Left cardiac atrium (tissue), 4 donors: ENCODE results near the gene ITGAV. TPM values are rescaled to one million over a fixed set of nuclear protein-coding genes. Genes with fewer than 3 reads are reported as not detected.

Experiments used
- ATAC-seq, 2 donors: fragments of 200-7000 bp; cut with Tn5 transposase; one replicate each; pipeline ENCODE4 v1.9.1; 2020; ENCODE audit warnings: mild to moderate bottlenecking in 2 of 2, moderate library complexity in 2 of 2
- DNase-seq: peaks from one replicate; pipeline ENCODE4 v3.0.0-alpha.2; 2020
- intact Hi-C, 2 donors: fragments of 100-400 bp; cut with DNase I; formaldehyde crosslinking; loops; one replicate each; pipeline versions ENCODE4 v1.14.1 to v1.15.1; 2022 to 2023
- total RNA-seq, 2 donors: library from RNA; stranded (reverse); fragmentation: NEBNext Ultra II Directional; extraction: Animal tissue kit (Norgen Biotek cat#: 25700); gene quantifications; one replicate each; pipeline ENCODE4 v1.2.1, GENCODE V29; 2021
- donor health status: DM: no; HTN: yes; CAD: no.
- donor health status: DM: no; HTN: yes; CAD: no; lungs with severe emphysema.
- donor health status: DM: yes; HTN: yes; CAD: no.
- donor health status: Dilated cardiomyopathy.

Gene ITGAV
- total RNA-seq, 2 donors from 2014 or later: 83.3 to 140 TPM

- DNase-seq (no peak), ATAC-seq (no peak)
- intact Hi-C loops: no loop called here
These were observed 19.3 kb upstream of the ITGAV start for GRCh38 chr2:186570604-186571003.

- DNase-seq (no peak), ATAC-seq (no peak)
- intact Hi-C loops: no loop called here
These were observed 17.2 kb upstream of the ITGAV start for GRCh38 chr2:186572705-186573104.

DNA sequence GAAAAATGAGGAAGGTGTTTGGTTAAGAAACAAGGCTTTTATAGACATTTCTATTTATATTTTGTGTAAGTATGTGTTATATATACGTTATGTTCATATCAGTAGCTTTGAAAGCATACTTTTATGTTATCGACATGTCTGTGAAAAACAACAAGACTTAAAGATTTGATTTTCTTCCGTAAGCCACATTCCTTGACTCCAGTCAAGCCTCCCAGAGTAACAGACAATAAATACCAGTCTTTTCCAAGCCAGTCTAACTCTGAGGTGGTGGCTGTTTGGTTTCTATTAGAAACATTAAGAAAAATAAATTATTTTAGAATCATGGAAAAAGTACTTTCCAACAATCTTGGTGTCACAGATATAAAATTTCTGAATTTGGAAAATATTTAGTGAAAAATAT lies 16.3 kb upstream of the ITGAV start:
- ATAC-seq (no peak), DNase-seq (no peak)
- intact Hi-C loops: no loop called here

- ATAC-seq: peak; percentile 94 to 99
- intact Hi-C loops: no loop called here
- DNase-seq: peak; percentile 53
These were observed 14.6 kb upstream of the ITGAV start for GRCh38 chr2:186575302-186575701.

DNA sequence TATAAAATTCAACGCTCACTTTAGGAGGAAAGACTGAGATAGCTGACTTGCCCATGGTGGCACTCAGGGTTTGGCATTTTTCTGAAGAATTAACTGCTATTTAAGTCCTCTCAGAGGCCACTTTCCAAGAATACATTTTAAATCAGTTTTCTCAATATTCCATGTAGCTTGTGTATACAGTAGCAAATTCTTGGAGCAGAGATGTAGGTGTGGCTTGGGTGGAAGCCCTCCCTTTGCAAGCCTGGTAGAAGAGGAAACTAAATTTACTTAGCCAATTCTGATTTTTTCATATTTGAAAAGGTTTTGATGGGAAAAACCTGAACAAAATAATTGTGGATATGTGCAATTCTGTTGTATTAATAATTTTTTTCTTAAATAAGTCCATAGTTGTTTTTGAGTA lies 14.0 kb upstream of the ITGAV start:
- DNase-seq (no peak), ATAC-seq (no peak)
- intact Hi-C loops: no loop called here

- DNase-seq (no peak), ATAC-seq (peak in 1 of 2 donors; percentile 37)
- intact Hi-C loops: no loop called here
These were observed 13.2 kb upstream of the ITGAV start for GRCh38 chr2:186576614-186577013.

- intact Hi-C loops: loop anchor here in 1 of 2 donors (10.0 kb wide), 1 partner anchor 58 kb away; no protein-coding TSS in a partner anchor
- ATAC-seq (no peak), DNase-seq (no peak)
These were observed 7.2 kb upstream of the ITGAV start for GRCh38 chr2:186582698-186583097.

DNA sequence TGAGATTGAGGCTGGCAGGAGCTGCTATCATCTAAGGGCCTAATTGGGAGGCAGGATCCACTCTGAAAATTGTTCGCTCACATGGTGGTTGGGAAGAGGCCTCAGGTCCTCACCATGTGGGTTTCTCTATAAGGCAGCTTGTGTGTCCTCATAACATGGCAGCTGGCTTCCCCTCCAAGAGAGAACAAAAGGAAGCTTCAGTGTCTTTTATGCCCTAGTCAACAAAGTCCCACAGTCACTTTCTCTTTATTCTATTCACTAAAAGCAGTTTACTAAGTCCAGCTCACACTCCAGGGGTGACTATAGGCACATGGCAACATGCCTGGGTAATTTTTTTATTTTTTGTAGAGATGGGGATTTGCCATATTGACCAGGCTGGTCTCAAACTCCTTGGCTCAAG lies 5.8 kb upstream of the ITGAV start:
- no peak for ATAC-seq
- no peak for DNase-seq
- intact Hi-C loops: loop anchor here in 1 of 2 donors (10.0 kb wide), 1 partner anchor 59 kb away; no protein-coding TSS in a partner anchor

DNA sequence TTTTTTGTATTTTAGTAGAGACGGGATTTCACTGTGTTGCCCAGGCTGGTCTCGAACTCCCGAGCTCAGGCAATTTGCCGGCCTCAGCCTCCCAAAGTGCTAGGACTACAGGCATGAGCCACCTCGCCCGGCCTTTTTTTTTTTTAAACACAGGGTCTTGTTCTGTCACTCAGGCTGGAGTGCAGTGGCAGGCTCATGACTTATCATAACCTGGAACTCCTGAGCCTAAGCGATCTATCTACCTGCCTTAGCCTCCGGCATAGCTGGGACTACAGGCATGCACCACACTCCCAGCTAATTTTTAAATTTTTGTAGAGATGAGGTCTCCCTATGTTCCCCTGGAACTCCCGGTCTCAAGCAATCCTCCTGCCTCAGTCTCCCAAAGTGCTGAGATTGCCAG lies 1.4 kb upstream of the ITGAV start:
- ATAC-seq (no peak), DNase-seq (no peak)
- intact Hi-C loops: loop anchor here in 1 of 2 donors (10.0 kb wide), 1 partner anchor 64 kb away; no protein-coding TSS in a partner anchor

- ATAC-seq: no peak
- DNase-seq: no peak
These were observed 780 bp upstream of the ITGAV start for GRCh38 chr2:186588940-186589611.

GRCh38 chr2:186590350-186590758 lies 498 bp downstream of the ITGAV start:
- intact Hi-C loops: no loop called here
- DNase-seq: no peak
- ATAC-seq: peak; percentile 36 to 42

More at GRCh38 chr2:186588940-186589611, 780 bp upstream of the ITGAV start:
- intact Hi-C loops: loop anchor here in 1 of 2 donors (10.0 kb wide), 1 partner anchor 64 kb away; no protein-coding TSS in a partner anchor

DNA sequence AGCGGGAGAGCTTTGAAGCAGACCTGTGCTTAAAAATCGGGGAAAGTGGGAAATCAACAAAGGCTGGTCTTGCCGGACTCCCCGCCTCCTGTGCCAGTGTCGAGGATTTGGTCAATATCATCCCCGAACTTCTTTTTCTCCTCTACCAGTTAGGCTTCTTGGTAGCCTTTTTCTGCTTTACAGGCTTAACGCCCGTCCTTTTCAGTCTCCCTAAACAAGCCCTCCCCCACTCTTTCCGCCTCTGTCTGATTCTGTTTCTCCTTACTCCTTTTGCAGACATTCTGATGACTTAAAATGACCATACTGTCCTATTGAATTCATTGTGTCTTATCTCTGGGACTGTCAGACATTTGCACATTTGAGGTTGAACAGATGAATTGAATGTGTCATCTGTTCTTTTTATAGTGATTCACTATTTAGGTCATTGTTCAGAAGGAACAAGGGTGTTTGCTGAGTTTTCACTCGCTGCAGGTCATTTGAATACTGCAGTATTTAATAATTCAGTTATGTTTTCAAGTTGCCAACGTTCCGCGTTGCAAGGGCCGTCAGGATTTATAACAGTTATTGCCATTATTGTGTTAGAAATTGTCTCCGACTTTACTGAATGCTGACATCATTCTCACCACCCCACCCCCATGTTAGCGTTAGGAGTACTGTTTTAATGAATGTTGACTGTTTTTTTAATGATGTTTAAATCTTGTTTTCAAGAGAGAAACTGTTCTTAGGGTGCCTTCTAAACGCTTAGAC lies 1.1 kb downstream of the ITGAV start:
- intact Hi-C loops: no loop called here
- ATAC-seq (peak; percentile 35 to 53), DNase-seq (no peak)

DNA sequence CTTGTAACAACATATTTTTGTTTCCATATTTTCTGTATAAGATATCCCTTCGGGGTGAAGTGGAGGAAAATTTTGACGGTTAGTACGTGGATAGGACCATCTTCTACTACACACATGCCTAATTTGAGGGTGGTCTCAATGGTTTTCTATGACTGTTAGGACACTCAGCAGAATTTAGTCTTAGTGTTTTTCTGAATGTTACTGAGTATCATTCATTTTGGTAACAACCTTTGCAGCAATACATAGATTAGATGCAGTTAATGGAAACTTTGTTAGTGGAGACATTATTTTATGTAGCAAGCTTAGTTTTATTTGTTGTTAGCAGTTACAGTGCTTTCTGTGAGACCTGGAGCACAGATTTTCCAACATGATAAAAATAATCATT lies 1.6 kb downstream of the ITGAV start:
- DNase-seq (no peak), ATAC-seq (no peak)
- intact Hi-C loops: no loop called here

DNA sequence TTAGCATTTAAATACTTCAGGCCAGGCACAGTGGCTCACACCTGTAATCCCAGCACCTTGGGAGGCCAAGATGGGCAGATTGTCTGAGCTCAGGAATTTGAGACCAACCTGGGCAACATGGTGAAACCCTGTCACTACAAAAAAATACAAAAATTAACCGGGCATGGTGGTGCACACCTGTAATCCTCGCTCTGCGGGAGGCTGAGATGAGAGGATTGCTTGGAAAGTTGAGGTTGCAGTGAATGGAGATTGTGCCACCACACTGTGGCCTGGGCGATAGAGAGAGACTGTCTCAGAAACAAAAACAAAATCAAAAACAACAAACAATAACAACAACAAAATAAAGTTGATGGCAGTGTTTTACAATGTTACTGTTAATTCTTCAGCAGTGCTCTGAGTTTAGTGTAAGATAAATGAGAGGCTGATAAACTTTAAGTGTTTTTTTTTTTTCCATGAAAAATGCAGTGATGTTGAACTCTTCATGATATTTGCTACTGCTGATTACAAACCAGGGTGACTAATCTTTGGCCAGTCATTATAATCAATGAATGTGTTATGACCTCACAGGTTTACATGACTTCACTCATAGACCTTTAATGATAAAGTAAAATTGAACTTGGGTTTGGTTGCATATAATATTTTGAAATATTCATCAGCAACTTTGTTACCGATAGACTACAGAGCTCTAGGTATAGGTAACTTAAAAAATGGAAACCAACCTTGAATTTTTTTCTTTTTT lies 2.5 kb downstream of the ITGAV start:
- ATAC-seq: no peak
- no peak for DNase-seq
- intact Hi-C loops: no loop called here

DNA sequence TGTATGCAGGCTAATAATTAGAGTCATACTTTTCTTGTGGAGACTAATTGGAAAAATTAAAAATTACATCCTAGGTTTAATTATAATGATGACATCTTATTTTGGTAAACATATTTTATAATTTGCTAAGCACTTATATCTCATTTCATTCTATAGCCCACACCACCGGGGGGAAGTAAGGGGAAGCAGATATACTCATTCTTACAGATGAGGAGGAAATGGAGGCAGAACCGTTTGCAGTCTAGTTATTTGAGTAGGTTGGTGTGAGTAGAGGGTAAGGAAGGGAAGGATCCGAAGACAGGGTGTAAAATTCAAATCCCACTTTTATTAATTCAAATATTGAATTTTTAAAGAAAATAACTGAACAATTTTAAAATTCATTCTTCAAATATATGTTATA lies 3.7 kb downstream of the ITGAV start:
- no peak for ATAC-seq
- intact Hi-C loops: no loop called here
- DNase-seq: no peak

- no peak for ATAC-seq
- DNase-seq: no peak
- intact Hi-C loops: no loop called here
These were observed 4.3 kb downstream of the ITGAV start for GRCh38 chr2:186594001-186594722.

DNA sequence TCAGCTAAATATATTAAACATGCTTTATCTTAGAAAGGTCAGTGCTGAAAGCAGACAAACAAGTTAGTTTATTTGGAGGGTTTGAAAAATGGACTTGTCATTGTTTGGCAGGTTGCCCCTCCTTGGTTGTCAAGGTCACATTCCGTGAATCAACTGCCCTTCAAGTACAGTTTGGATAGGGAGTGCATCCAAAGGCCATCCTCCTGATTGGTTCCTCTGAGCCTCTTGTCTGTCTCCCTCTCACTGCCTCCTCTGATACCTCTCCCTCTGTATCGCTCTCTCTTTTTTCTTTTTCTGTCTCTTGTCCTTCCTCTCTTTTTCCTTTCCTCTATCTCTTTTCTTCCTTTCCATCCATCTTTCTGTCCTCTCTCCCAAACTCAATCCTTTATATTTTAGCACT lies 5.4 kb downstream of the ITGAV start:
- intact Hi-C loops: no loop called here
- ATAC-seq (peak in 1 of 2 donors; percentile 57), DNase-seq (peak; percentile 37)

GRCh38 chr2:186599186-186599778 lies 9.4 kb downstream of the ITGAV start:
- no peak for DNase-seq
- intact Hi-C loops: no loop called here
- ATAC-seq: peak in 1 of 2 donors; percentile 58

DNA sequence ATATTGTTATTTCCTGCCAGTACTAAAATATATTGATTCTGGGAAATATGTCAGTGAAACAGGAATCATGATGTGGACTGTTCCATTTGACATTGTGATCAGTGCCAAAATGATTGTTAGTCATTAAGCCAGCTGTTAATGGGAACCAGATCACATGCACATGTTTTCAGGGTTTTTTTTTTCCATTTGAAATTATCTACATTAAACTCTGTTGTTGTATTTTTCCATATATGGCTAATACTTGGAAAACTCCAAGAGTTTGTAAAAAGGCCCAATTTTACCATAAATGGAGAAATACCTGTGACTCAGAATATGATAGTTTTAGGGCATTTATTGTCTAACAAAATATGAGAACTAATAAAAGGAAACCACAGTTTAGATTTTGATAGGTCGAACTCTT lies 13.4 kb downstream of the ITGAV start:
- intact Hi-C loops: no loop called here
- no peak for DNase-seq

More for the DNA sequence above, 13.4 kb downstream of the ITGAV start:
- ATAC-seq: no peak
